ENCODE data around the gene GNPDA2.
A peak's percentile ranks its signal among the peaks of the same experiment; 100 is the strongest.
"Not testable (repeated sequence)": the region's sequence is repeated elsewhere in the genome, so short reads cannot be mapped to it uniquely, and the experiment has no call there.

GNPDA2 gene

GRCh38 chr4:44726038-44726871, at the start of gene GNPDA2:
Gene GNPDA2, minus strand, starts transcription at chr4:44726556. Its CDS starts 4,349 bp downstream, at chr4:44722207.
- no peaks in the 10 kb centered on the region for H3K4me1 ChIP-seq (ENCODE audit: control insufficient read depth, insufficient read depth, low read length)
- no peaks in the 10 kb centered on the region for H3K36me3 ChIP-seq (ENCODE audit: control insufficient read depth, insufficient read depth, low read length)

GRCh38 chr4:44772340-44772739, 46.0 kb upstream of the GNPDA2 start:
- no peaks in the 10 kb centered on the region for H3K36me3 ChIP-seq (ENCODE audit: control insufficient read depth, insufficient read depth, low read length)
- no peak overlapping the region for H3K4me3 ChIP-seq (ENCODE audit: low read depth, low read length)
- peaks cover 13% of the 10 kb centered on the region for H3K9me3 ChIP-seq (ENCODE audit: control insufficient read depth, insufficient read depth, low read length)
- no peaks in the 10 kb centered on the region for H3K27me3 ChIP-seq (ENCODE audit: control insufficient read depth, insufficient read depth, low read length)
- no peak overlapping the region for H3K9ac ChIP-seq (ENCODE audit: low read depth, low read length)
- H3K4me1 ChIP-seq (ENCODE audit: control insufficient read depth, insufficient read depth, low read length) = no peaks in the 10 kb centered on the region

More at GRCh38 chr4:44726038-44726871, at the start of gene GNPDA2:
- H3K9me3 ChIP-seq (ENCODE audit: control insufficient read depth, insufficient read depth, low read length) = no peaks in the 10 kb centered on the region
- peaks cover 21% of the 10 kb centered on the region for H3K27me3 ChIP-seq (ENCODE audit: control insufficient read depth, insufficient read depth, low read length)
- peak within 1 kb of the TSS; percentile 76 for H3K4me3 ChIP-seq (ENCODE audit: low read depth, low read length)
- peak within 1 kb of the TSS; percentile 72 for H3K9ac ChIP-seq (ENCODE audit: low read depth, low read length)

GRCh38 chr4:44771789-44772188, 45.4 kb upstream of the GNPDA2 start:
- no peak overlapping the region for H3K9ac ChIP-seq (ENCODE audit: low read depth, low read length)
- peaks cover 13% of the 10 kb centered on the region for H3K9me3 ChIP-seq (ENCODE audit: control insufficient read depth, insufficient read depth, low read length)
- no peaks in the 10 kb centered on the region for H3K27me3 ChIP-seq (ENCODE audit: control insufficient read depth, insufficient read depth, low read length)
- no peak overlapping the region for H3K4me3 ChIP-seq (ENCODE audit: low read depth, low read length)
- no peaks in the 10 kb centered on the region for H3K4me1 ChIP-seq (ENCODE audit: control insufficient read depth, insufficient read depth, low read length)
- H3K36me3 ChIP-seq (ENCODE audit: control insufficient read depth, insufficient read depth, low read length) = no peaks in the 10 kb centered on the region

- Histone ChIP-seq H3K9ac (ENCODE audit: low read depth, low read length) (no peak overlapping the region), H3K27me3 (ENCODE audit: control insufficient read depth, insufficient read depth, low read length) (no peaks in the 10 kb centered on the region), H3K9me3 (ENCODE audit: control insufficient read depth, insufficient read depth, low read length) (no peaks in the 10 kb centered on the region)
Observed at GRCh38 chr4:44766453-44766852, 40.1 kb upstream of the GNPDA2 start.

GRCh38 chr4:44765116-44765515, 38.8 kb upstream of the GNPDA2 start:
- no peaks in the 10 kb centered on the region for H3K4me1 ChIP-seq (ENCODE audit: control insufficient read depth, insufficient read depth, low read length)
- H3K9ac ChIP-seq (ENCODE audit: low read depth, low read length) = no peak overlapping the region
- H3K4me3 ChIP-seq (ENCODE audit: low read depth, low read length) = no peak overlapping the region
- no peaks in the 10 kb centered on the region for H3K9me3 ChIP-seq (ENCODE audit: control insufficient read depth, insufficient read depth, low read length)
- H3K27me3 ChIP-seq (ENCODE audit: control insufficient read depth, insufficient read depth, low read length) = no peaks in the 10 kb centered on the region
- H3K36me3 ChIP-seq (ENCODE audit: control insufficient read depth, insufficient read depth, low read length) = no peaks in the 10 kb centered on the region

More at GRCh38 chr4:44766453-44766852, 40.1 kb upstream of the GNPDA2 start:
- no peaks in the 10 kb centered on the region for H3K36me3 ChIP-seq (ENCODE audit: control insufficient read depth, insufficient read depth, low read length)
- H3K4me1 ChIP-seq (ENCODE audit: control insufficient read depth, insufficient read depth, low read length) = no peaks in the 10 kb centered on the region
- no peak overlapping the region for H3K4me3 ChIP-seq (ENCODE audit: low read depth, low read length)

- Histone ChIP-seq H3K4me1 (ENCODE audit: control insufficient read depth, insufficient read depth, low read length) (no peaks in the 10 kb centered on the region), H3K9ac (ENCODE audit: low read depth, low read length) (no peak overlapping the region), H3K27me3 (ENCODE audit: control insufficient read depth, insufficient read depth, low read length) (no peaks in the 10 kb centered on the region), H3K9me3 (ENCODE audit: control insufficient read depth, insufficient read depth, low read length) (no peaks in the 10 kb centered on the region), H3K4me3 (ENCODE audit: low read depth, low read length) (no peak overlapping the region), H3K36me3 (ENCODE audit: control insufficient read depth, insufficient read depth, low read length) (no peaks in the 10 kb centered on the region)
Observed at GRCh38 chr4:44761306-44761705, 35.0 kb upstream of the GNPDA2 start.

- Histone ChIP-seq H3K9me3 (ENCODE audit: control insufficient read depth, insufficient read depth, low read length) (no peaks in the 10 kb centered on the region), H3K4me3 (ENCODE audit: low read depth, low read length) (no peak overlapping the region), H3K36me3 (ENCODE audit: control insufficient read depth, insufficient read depth, low read length) (no peaks in the 10 kb centered on the region), H3K4me1 (ENCODE audit: control insufficient read depth, insufficient read depth, low read length) (no peaks in the 10 kb centered on the region), H3K27me3 (ENCODE audit: control insufficient read depth, insufficient read depth, low read length) (no peaks in the 10 kb centered on the region), H3K9ac (ENCODE audit: low read depth, low read length) (no peak overlapping the region)
Observed at GRCh38 chr4:44760142-44760898, 34.0 kb upstream of the GNPDA2 start.

GRCh38 chr4:44756559-44756958, 30.2 kb upstream of the GNPDA2 start:
- Histone ChIP-seq H3K36me3 (ENCODE audit: control insufficient read depth, insufficient read depth, low read length) (no peaks in the 10 kb centered on the region), H3K4me1 (ENCODE audit: control insufficient read depth, insufficient read depth, low read length) (no peaks in the 10 kb centered on the region), H3K4me3 (ENCODE audit: low read depth, low read length) (no peak overlapping the region), H3K9me3 (ENCODE audit: control insufficient read depth, insufficient read depth, low read length) (no peaks in the 10 kb centered on the region), H3K9ac (ENCODE audit: low read depth, low read length) (no peak overlapping the region), H3K27me3 (ENCODE audit: control insufficient read depth, insufficient read depth, low read length) (no peaks in the 10 kb centered on the region)

GRCh38 chr4:44740201-44740600, 13.8 kb upstream of the GNPDA2 start:
- Histone ChIP-seq H3K9me3 (ENCODE audit: control insufficient read depth, insufficient read depth, low read length) (no peaks in the 10 kb centered on the region), H3K4me1 (ENCODE audit: control insufficient read depth, insufficient read depth, low read length) (no peaks in the 10 kb centered on the region), H3K27me3 (ENCODE audit: control insufficient read depth, insufficient read depth, low read length) (no peaks in the 10 kb centered on the region), H3K9ac (ENCODE audit: low read depth, low read length) (no peak overlapping the region), H3K36me3 (ENCODE audit: control insufficient read depth, insufficient read depth, low read length) (no peaks in the 10 kb centered on the region), H3K4me3 (ENCODE audit: low read depth, low read length) (no peak overlapping the region)

- no peak overlapping the region for H3K9ac ChIP-seq (ENCODE audit: low read depth, low read length)
- no peaks in the 10 kb centered on the region for H3K27me3 ChIP-seq (ENCODE audit: control insufficient read depth, insufficient read depth, low read length)
- no peaks in the 10 kb centered on the region for H3K36me3 ChIP-seq (ENCODE audit: control insufficient read depth, insufficient read depth, low read length)
- no peaks in the 10 kb centered on the region for H3K4me1 ChIP-seq (ENCODE audit: control insufficient read depth, insufficient read depth, low read length)
- H3K4me3 ChIP-seq (ENCODE audit: low read depth, low read length) = no peak overlapping the region
- H3K9me3 ChIP-seq (ENCODE audit: control insufficient read depth, insufficient read depth, low read length) = no peaks in the 10 kb centered on the region
Observed at GRCh38 chr4:44738615-44739014, 12.3 kb upstream of the GNPDA2 start.

GRCh38 chr4:44736900-44737299, 10.5 kb upstream of the GNPDA2 start:
- H3K27me3 ChIP-seq (ENCODE audit: control insufficient read depth, insufficient read depth, low read length) = no peaks in the 10 kb centered on the region
- H3K36me3 ChIP-seq (ENCODE audit: control insufficient read depth, insufficient read depth, low read length) = no peaks in the 10 kb centered on the region
- H3K4me3 ChIP-seq (ENCODE audit: low read depth, low read length) = no peak overlapping the region
- H3K9ac ChIP-seq (ENCODE audit: low read depth, low read length) = no peak overlapping the region
- no peaks in the 10 kb centered on the region for H3K4me1 ChIP-seq (ENCODE audit: control insufficient read depth, insufficient read depth, low read length)
- H3K9me3 ChIP-seq (ENCODE audit: control insufficient read depth, insufficient read depth, low read length) = no peaks in the 10 kb centered on the region

GRCh38 chr4:44728694-44729093, 2.3 kb upstream of the GNPDA2 start:
- H3K9me3 ChIP-seq (ENCODE audit: control insufficient read depth, insufficient read depth, low read length); H3K9ac ChIP-seq (ENCODE audit: low read depth, low read length); H3K4me3 ChIP-seq (ENCODE audit: low read depth, low read length); H3K36me3 ChIP-seq (ENCODE audit: control insufficient read depth, insufficient read depth, low read length); H3K4me1 ChIP-seq (ENCODE audit: control insufficient read depth, insufficient read depth, low read length): not testable (repeated sequence)
- peaks cover 21% of the 10 kb centered on the region for H3K27me3 ChIP-seq (ENCODE audit: control insufficient read depth, insufficient read depth, low read length)
